Lung (tissue), 12 donors: ENCODE measurements around the gene XPC. TPM values are rescaled to one million over a fixed set of nuclear protein-coding genes. Genes with fewer than 3 reads are reported as not detected.

Experiments
- ATAC-seq: fragments of 200-7000 bp; cut with Tn5 transposase; one replicate; pipeline ENCODE4 v1.9.1; 2020; ENCODE audit warnings: moderate number of reproducible peaks; ENCODE audit not compliant: insufficient read depth, low FRiP score
- DNase-seq, 3 donors: peaks; one replicate each; pipeline ENCODE4 v3.0.0-alpha.2; 2013 to 2017
- H3K27ac ChIP-seq, 2 donors: one replicate each; pipeline ENCODE4 v1.5.1; 2013; ENCODE audit warnings: mild to moderate bottlenecking in 2 of 2, moderate library complexity in 2 of 2, control low read depth in 1 of 2, inconsistent platforms in 1 of 2, low read depth in 1 of 2, low read length in 1 of 2
- H3K27me3 ChIP-seq, 3 donors: one replicate each; pipeline ENCODE4 v1.5.1; 2013; ENCODE audit warnings: low read length in 2 of 3; ENCODE audit not compliant: control insufficient read depth in 3 of 3, insufficient read depth in 3 of 3
- H3K36me3 ChIP-seq, 4 donors: one replicate each; pipeline ENCODE4 v1.5.1; 2013; ENCODE audit warnings: low read length in 4 of 4, mild to moderate bottlenecking in 1 of 4, moderate library complexity in 1 of 4; ENCODE audit not compliant: control insufficient read depth in 4 of 4, insufficient read depth in 4 of 4
- H3K4me1 ChIP-seq, 5 donors: one replicate each; pipeline ENCODE4 v1.5.1; 2013; ENCODE audit warnings: low read length in 5 of 5, mild to moderate bottlenecking in 2 of 5, moderate library complexity in 1 of 5; ENCODE audit not compliant: control insufficient read depth in 5 of 5, insufficient read depth in 5 of 5
- H3K4me3 ChIP-seq: one replicate; pipeline ENCODE4 v1.5.1; 2013; ENCODE audit warnings: mild to moderate bottlenecking, control low read depth, moderate library complexity
- H3K9ac ChIP-seq, 2 donors: one replicate each; pipeline ENCODE4 v1.5.1; 2013; ENCODE audit warnings: low read length in 2 of 2, control low read depth in 1 of 2; ENCODE audit not compliant: insufficient read depth in 1 of 2
- H3K9me3 ChIP-seq, 4 donors: one replicate each; pipeline ENCODE4 v1.5.1; 2013; ENCODE audit warnings: low read length in 3 of 4, mild to moderate bottlenecking in 1 of 4, moderate library complexity in 1 of 4; ENCODE audit not compliant: control insufficient read depth in 4 of 4, insufficient read depth in 3 of 4
- WGBS, 2 donors: extraction: QIAGEN DNeasy Blood & Tissue Kit; methylation state at CpG; one replicate each; pipeline ENCODE4 v1.1.7; 2013; 5-methylcytosine and 5-hydroxymethylcytosine counted together
- polyA plus RNA-seq, 2 donors: library from polyadenylated mRNA; stranded (reverse); fragments of 200-250 nt; gene quantifications; one replicate each; pipeline ENCODE4 v1.2.1, GENCODE V29; 2013
- total RNA-seq, 2 donors: library from RNA; depleted of rRNA in 1 of 2; stranded (reverse); fragments of >200 nt in 1 of 2; gene quantifications; one replicate each; pipeline ENCODE4 v1.2.1, GENCODE V29; 2014 to 2021
- TF ChIP-seq, protein P1 (sequence below): IDR thresholded peaks from 2 replicates; pipeline ENCODE4 v1.5.1; 2012; ENCODE audit warnings: mild to moderate bottlenecking; ENCODE audit errors: control extremely low read depth, extremely low read depth
- donor health status: control.
- donor health status: control.
- donor health status: Bipolar disorder and iron deficiency.
- donor health status: healthy.
- donor health status: DM: yes; HTN: yes; CAD: no.

The XPC gene
- total and polyA plus RNA-seq, 4 donors = 16.4 to 31.9 (median 23.7) TPM

DNA sequence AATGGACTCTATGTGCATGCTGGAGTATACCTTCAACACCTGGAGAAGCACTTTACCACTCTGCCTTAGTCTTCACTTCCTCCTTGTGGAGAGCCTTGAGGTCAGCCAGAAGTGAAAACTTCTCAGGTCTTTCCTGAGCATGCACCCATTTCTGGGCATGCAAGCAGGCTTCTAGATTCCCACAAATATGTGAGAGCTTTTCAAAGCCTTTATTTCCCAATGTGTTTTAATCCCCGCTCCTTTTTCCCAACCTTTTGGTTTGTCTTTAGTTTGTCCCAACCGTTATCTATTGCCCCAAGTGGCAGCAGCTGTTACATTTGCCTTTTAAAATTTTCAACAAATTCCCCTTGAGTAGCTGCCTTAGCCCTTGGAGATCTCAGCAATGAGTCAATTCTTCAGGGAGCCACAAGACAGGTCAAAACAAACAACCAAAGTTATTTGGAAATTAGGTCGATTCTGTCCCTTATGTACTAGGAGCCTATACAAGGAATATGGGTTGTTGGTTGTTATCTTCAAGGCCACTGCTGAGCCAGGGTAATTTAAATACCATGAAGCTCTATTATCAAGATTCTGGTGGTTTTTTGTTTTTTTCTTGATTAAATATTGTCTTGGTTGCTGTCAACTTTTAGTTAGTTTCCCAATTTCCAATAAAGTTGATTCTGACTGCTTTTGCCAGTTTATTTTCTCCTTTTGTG lies 44.6 kb upstream of the XPC start:
- DNase-seq (no peak), ATAC-seq (no peak)
- Histone ChIP-seq H3K9ac (no peak overlapping the region), H3K27ac (no peak overlapping the region), H3K9me3 (peaks cover 0 to 5% (median 1%) of the 10 kb centered on the region in 4 donors), H3K4me1 (peaks cover 0 to 15% (median 0%) of the 10 kb centered on the region in 5 donors), H3K4me3 (no peak overlapping the region), H3K36me3 (no peaks in the 10 kb centered on the region), H3K27me3 (no peaks in the 10 kb centered on the region)
- TF ChIP-seq, protein P1, sequence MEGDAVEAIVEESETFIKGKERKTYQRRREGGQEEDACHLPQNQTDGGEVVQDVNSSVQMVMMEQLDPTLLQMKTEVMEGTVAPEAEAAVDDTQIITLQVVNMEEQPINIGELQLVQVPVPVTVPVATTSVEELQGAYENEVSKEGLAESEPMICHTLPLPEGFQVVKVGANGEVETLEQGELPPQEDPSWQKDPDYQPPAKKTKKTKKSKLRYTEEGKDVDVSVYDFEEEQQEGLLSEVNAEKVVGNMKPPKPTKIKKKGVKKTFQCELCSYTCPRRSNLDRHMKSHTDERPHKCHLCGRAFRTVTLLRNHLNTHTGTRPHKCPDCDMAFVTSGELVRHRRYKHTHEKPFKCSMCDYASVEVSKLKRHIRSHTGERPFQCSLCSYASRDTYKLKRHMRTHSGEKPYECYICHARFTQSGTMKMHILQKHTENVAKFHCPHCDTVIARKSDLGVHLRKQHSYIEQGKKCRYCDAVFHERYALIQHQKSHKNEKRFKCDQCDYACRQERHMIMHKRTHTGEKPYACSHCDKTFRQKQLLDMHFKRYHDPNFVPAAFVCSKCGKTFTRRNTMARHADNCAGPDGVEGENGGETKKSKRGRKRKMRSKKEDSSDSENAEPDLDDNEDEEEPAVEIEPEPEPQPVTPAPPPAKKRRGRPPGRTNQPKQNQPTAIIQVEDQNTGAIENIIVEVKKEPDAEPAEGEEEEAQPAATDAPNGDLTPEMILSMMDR = no peak
- 80 to 91% methylated on average over 3 of the region's 3 CpGs for WGBS, 2 donors

DNA sequence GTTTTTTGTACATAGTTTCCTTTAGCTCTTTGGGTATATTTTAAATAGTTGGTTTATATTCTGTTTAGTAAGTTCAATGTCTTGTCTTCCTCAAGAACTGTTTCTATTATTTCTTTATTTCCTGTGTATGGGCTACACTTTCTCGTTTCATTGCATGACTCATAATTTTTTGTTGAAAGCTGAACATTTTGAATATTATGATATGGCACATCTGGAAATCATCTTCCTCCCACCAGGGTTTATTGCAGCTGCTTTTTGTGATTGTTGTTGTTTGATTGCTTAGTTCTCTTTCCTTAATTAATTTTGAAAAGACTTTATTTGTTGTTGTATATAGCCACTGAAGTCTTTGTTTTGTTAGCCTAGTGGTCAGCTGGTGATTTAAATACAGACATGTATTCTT lies 44.1 kb upstream of the XPC start:
- DNase-seq = no peak
- Histone ChIP-seq H3K4me3 (no peak overlapping the region), H3K36me3 (no peaks in the 10 kb centered on the region), H3K4me1 (peaks cover 0 to 15% (median 0%) of the 10 kb centered on the region in 5 donors), H3K9me3 (peaks cover 0 to 5% (median 1%) of the 10 kb centered on the region in 4 donors), H3K27ac (no peak overlapping the region), H3K27me3 (no peaks in the 10 kb centered on the region), H3K9ac (no peak overlapping the region)
- no peak for ATAC-seq
- TF ChIP-seq, protein P1 = no peak
- WGBS, 2 donors = 28 to 32% methylated on average over 1 of the region's 1 CpG

DNA sequence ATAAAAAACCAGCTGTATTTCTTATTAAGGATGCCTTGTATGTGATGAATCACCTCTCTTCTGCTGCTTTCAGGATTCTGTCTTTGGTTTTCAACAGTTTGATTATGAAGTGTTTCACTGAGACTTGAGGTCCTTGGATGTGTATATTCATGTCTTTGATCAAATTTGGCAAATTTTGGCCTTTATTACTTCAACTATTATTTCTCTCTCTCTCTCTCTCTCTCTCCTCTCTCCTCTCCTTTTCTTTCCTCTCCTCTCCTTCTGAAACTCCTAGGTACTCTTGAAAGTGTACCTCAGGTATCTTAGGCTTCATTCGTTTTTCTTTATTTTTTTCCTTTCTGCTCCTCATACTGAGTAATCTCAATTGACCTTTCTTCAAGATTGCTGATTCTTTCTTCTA lies 43.5 kb upstream of the XPC start:
- 88 to 95% methylated on average over 1 of the region's 1 CpG for WGBS, 2 donors
- no peak overlapping the region for H3K9ac ChIP-seq
- DNase-seq (no peak), ATAC-seq (no peak)
- TF ChIP-seq, protein P1 = no peak
- no peak overlapping the region for H3K4me3 ChIP-seq
- H3K36me3 ChIP-seq = no peaks in the 10 kb centered on the region
- H3K4me1 ChIP-seq = peaks cover 0 to 15% (median 0%) of the 10 kb centered on the region in 5 donors
- H3K9me3 ChIP-seq = peaks cover 0 to 5% (median 1%) of the 10 kb centered on the region in 4 donors
- no peaks in the 10 kb centered on the region for H3K27me3 ChIP-seq
- no peak overlapping the region for H3K27ac ChIP-seq
